NCI-H2081 treated with DMSO at 0.1 percent for 48 hours (cell line): ENCODE measurements around the gene NCAM1.
A peak's percentile ranks its signal among the peaks of the same experiment; 100 is the strongest.

Source experiments
- DNase-seq: peaks from one replicate; lab custom pipeline; 2025; lab: John Stamatoyannopoulos, UW

Gene NCAM1

GRCh38 chr11:113085446-113085845, 124.2 kb downstream of the NCAM1 start:
- DNase-seq = no peak

- no peak for DNase-seq
These were observed 126.5 kb downstream of the NCAM1 start for GRCh38 chr11:113087706-113088105.

DNA sequence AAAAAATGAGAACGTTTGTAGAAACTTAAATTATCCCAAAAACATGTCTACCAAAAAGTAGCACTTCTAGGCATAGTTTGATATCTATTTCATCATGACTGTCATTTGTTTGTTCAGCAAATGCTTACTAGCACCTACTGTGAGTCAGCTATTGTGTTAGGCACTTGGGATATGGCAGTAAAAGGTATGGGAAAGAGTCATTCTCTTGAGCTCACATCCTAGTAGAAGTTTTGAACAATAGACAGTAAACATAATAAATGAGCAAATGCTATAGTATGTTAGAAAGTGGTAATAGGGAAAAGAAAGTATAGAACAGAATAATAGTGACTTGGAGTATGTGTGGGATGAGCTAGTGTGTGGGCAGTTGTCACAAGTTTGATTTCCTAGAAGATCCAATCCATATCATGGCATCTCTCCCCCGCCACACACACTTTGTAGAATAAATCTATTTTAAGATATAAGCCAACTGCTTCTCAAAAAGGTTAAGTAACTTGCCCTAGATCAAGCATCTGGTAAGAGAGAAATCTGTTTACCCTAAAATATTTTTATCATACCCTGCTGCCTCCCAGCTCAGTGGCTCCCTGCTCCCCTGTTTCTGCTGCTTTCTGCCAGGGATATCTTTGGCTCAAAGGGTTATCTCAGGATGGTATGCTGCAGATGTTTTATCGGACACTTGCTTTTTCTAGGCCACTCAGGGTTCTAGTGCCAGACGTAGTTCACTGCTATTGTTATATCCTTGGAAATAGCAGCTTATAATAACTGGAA, 129.7 kb downstream of the NCAM1 start:
- no peak for DNase-seq

DNA sequence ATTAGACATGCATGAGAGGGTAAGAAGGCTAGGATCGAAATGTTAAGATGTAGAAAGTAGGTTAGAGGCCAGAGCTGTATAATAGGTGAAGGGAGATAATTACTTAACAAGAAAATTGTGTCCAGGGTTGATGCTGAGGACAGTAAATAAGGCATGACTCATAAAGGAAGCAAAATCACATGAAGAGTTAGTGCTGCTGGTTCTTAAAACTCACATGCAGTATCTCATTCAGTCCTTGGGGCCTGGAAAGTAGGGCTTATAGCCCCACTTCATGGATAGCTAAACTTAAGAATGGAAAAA, 130.2 kb downstream of the NCAM1 start:
- DNase-seq = no peak

DNA sequence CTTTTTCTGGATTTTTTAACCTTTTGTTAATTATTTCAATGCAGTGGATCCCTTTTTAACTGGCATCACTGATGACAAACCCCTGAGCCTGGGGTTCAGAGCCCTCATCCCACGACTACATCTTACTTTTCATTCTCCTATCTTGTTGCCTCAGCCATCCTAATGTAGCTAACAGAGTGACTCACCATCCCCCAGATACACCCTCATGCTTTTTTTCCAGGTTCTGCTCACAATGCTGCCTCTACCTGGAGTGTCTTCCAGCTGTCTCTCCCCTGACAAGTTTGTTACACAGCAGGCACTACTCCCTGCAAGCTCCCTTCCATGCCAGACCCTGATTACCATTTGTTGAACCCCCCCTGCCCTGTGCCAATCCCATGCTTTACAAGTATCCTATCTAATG, 135.4 kb downstream of the NCAM1 start:
- DNase-seq = no peak

DNA sequence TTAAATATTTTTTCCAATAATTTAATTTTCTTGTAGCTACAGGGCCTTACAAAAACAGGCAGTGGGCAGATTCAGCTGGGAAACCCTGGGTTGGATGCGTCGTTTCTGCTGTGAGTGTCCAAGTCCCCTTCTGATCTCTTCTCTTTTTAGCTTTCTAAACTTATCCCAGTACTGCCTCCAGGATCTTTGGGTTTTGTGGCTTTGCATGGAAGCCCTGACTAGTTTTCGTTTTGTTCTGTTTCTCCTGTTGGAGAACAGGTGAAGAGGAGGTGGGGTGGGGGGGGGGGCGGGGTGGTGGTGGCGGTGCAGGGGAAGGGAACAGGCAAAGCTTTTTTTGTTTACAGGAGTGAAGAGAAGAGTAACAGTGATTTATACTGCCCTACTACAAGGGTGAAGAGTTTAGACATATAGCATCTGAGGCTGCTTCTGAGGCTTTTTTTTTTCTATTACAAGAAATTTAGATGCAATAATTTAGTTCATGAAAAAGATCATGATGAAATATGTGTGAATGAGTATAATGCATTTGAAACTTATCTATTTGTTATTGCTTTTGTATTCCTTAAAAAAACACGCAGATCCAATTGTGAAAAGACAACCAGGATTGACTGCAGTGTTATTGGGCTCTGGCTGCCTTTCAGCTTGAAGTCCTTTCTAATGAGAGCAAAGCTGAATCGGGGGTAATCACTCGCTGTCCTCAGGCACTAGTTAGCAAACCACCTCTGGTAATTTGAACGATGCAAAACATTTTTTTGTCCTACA, 142.9 kb downstream of the NCAM1 start:
- DNase-seq = no peak

GRCh38 chr11:113104691-113105251, 143.6 kb downstream of the NCAM1 start:
- DNase-seq = no peak

- DNase-seq = no peak
These were observed 144.4 kb downstream of the NCAM1 start for GRCh38 chr11:113105592-113105991.

GRCh38 chr11:113106507-113106906, 145.3 kb downstream of the NCAM1 start:
- DNase-seq = no peak

- DNase-seq = no peak
These were observed 148.8 kb downstream of the NCAM1 start for GRCh38 chr11:113110046-113110445.

GRCh38 chr11:113111156-113111555, 149.9 kb downstream of the NCAM1 start:
- no peak for DNase-seq

GRCh38 chr11:113112307-113112706, 151.1 kb downstream of the NCAM1 start:
- no peak for DNase-seq

- peak; percentile 57 for DNase-seq
These were observed 152.8 kb downstream of the NCAM1 start for GRCh38 chr11:113113801-113114704.

DNA sequence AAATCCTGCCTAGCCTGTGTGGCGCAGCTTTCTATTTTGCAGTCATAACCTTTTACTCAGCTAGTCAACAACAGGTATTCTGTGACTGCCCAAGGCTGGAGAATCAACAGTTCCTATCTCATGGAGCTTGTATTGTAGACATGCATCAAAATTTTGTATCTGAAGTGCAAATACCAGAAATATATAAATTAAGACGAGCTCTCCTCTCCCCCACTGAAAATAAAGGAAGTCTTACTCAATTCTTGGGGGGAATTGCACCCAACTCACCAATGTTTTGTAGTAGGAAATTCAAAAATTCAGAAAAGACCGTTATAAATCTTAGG, 153.4 kb downstream of the NCAM1 start:
- DNase-seq = no peak

DNA sequence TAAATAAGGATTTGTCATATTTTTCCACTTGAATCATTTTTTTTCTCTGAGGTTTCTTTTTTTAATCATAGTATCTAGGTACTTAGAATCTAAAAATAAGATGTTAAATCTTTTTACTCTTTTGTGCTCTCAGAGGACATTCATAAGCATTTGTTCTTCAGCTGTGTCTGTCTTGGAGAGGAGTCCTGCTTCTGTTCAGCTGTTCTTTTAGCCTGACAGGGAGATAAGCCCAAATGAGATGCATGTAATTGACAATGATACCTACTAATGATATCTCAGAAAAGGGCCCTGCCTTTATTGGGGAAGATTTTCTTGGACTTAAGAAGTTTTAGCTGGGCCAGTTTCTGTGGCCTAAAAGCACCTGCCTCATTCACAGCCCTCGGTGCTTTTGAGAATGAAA, 156.9 kb downstream of the NCAM1 start:
- DNase-seq = no peak

DNA sequence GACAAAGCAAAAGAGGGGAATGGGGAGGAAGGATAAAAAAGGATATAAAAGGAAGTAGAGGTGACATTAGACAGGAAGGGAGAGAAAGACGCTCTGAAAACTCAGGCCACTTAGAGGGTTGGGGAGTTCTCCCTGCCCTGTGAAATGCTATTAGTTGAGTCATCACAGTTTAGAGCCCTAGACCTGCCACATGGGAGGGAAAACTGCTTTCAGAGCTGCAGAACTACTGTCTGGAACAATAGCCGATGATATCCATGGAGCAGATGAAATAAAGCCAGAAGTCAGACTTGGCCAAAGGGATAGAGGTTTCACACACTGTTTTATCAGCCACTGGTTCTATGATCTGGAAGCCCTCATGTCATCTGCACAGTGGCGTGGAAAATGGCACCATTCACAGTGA, 157.9 kb downstream of the NCAM1 start:
- no peak for DNase-seq

GRCh38 chr11:113119966-113120736, 158.9 kb downstream of the NCAM1 start:
- DNase-seq = no peak

- no peak for DNase-seq
These were observed 160.5 kb downstream of the NCAM1 start for GRCh38 chr11:113121746-113122145.

GRCh38 chr11:113124006-113124405, 162.8 kb downstream of the NCAM1 start:
- DNase-seq = no peak

GRCh38 chr11:113124578-113124977, 163.4 kb downstream of the NCAM1 start:
- no peak for DNase-seq

- DNase-seq = no peak
These were observed 168.2 kb downstream of the NCAM1 start for GRCh38 chr11:113129261-113129992.
